Central memory CD4-positive, alpha-beta T cell (primary cell): ENCODE results near the gene DYNC1I1.

Experiments
- DNase-seq: peaks from one replicate; pipeline ENCODE4 v3.0.0; 2022

Gene DYNC1I1

DNA sequence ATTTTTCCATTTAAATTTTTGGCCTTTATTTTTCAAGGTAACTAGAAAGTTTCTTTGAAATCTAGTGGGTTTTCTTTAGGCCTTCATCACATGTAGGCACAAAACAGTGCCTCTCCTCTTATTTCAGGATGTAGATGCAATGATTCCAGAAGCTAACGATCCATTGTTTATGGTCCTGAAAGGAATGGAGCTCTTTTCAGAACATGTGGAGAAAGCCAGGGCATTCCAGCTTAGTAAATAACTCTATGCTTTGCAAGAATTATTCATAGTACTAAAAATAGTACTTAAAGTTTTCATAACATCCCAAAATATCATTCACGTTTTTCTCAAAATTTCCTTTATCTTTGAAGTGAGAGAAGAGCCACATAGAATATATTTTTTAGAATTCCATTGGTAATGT, 91.3 kb downstream of the DYNC1I1 start:
- no peak for DNase-seq

DNA sequence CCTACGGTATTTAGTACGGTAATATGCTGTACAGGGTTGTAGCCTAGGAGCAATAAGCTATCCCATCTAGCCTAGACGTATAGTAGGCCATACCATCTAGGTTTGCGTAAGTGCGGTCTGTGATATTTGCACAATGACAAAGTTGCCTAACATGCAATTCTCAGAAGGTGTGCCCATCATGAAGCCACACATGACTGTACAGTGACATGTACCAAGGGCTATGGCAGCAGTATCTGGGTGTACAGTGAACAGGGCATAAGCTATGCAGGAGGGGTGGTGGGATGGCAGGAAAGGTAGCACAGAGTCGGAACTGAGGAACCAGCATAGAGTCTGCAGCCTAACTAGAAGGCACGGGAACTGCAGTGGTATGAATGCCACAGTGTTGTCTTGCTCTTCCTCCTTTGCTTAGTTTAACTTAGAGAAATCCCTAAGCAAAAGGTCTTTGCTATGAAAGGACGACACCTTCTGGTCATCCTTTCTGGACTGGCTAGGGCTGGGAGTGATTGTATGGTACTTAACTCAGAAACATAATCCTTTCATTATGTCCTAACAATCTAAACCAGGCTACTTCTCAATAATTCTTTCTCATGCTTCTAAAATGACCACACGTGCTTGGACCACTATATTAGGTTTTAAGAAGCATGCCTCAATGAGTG, 93.5 kb downstream of the DYNC1I1 start:
- no peak for DNase-seq

DNA sequence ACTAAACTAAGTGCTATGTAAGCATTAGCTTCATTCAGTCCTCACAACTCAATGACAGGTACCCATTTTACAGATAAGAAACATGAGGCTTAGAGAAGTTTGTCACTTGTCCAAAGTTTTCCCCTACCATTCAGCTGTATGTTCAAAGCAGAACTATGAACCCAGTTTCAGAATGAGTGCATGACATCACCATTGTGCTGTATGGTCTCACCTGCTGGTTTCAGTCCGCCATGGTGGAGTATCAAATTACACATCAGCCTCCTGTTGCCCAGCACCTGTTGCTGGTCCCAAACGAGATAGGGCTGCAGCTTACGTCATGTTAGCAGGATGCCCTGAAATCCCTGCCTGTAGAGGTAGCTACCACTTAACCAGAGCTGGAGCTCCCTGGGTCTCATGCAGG, 95.0 kb downstream of the DYNC1I1 start:
- no peak for DNase-seq

DNA sequence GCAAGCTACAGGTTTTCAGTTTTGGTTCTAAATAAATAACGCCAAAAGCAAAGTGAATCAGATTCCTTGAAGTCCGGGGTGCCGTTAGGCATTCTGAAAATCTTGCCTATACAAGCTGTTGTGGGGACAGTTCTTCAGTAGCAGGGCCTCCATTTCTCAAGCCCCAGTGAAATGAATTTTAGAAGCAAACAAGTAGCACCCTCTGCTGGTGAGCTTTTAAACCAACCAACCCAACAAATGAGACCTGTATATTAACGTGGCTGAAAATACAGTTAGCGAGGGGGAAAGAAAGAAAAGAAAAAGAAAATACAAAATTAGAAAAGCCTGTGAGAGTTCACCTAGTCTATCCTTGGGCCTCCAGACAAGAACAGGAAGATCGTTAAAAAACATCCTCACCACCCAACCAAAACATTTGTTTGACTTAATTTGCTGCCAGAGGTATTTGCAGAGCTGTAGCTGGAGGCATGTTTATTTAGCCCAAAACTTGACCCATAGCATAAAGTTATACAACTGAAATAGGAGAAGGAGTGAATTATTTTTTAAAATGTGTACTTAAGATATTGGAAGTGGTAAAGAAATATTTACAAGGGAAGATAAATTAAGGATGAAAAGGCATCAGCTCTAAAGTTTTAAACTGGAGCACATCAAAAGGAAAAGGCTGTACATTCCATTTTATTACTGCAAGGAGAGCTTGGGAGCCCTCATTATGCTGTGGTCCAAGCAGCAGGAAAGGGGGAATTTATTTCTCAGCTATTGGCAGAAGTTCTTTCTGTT, 98.9 kb downstream of the DYNC1I1 start:
- DNase-seq = no peak

DNA sequence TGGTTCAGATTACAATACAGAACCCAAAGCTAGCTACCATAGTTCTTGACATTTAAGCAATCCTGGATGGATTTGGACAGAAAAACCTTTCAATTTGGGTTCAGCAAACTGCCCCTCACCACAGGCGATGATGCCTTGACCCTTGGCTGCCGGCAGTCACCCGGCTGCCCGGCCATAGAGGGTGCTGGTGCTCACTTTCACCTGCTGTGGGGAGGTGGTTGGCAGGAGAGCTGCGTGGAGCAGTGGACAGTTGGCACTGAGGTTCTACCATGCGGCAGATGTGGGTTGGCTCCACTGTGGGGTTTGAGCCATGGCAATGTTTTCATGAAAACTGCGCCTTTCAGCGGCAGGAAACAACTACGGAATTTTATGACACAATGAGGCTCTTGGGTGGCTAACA, 99.5 kb downstream of the DYNC1I1 start:
- DNase-seq = no peak

DNA sequence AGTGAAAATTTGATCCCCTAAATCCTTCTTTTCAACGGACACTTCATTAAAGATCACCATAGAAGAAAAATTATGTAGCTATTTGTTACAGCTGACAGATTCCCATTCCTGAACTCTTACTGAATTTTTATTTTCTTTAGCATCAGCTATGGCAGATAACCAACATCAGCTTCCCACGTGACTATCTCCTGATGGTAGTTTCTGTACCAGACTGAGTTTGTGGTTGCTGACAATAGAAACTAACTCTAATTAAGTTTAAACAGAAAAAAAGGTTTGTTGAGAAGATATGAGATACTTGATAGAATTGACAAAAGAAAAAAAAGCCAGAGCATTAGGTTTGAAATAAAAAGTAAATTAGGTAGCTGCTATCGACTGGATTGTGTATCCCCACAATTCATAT, 101.8 kb downstream of the DYNC1I1 start:
- no peak for DNase-seq

DNA sequence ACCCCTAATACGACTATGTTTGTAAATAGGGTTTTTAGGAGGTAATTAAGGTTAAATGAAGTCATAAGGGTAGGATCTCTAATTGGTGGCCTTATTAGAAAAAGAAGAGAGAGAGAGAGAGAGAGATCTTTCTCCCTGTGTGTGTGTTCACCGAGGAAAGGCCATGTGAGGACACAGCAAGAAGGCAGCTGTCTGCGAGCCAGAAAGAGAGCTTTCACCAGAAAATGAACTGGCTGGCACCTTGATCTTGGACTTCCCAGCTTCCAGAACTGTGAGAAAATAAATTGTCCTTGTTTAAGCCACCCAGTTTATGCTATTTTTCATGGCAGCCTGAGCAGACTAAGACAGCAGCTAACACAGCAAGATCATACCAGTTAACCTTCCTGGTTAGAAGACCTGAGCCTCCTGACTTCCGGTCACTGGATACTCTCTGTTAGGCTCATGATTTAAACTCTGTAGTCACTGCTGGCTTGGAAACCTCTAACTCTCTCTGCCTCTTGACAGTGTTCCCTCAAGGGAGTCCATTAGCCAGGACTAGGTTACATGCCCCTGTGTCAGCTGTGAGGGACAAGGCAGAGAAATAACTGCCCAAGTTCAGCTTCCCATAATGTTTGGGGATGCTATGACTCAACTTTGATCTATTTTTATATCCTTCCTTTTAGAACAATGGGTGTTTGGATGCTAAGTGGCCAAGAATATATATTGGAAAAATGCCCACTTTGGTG, 102.3 kb downstream of the DYNC1I1 start:
- DNase-seq = no peak

DNA sequence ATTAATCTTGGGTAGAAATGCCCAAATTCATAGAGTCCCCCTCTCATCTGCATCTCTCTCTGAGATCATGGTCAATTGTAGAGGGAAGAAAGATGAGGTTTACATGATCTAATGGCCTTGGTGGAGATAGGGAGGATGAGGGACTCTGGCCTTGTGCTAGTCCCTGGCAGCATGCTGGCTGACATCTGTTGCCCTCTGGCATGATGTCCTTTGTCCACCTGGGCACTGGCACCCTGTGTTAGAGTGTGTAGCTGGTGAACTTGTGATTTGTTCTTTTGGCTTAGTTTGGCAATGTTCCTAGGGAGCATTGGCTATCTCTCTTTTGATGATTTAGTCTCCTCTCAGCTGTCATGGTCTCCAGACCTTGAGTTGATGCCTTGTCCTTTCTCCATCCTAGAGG, 103.2 kb downstream of the DYNC1I1 start:
- DNase-seq = no peak

DNA sequence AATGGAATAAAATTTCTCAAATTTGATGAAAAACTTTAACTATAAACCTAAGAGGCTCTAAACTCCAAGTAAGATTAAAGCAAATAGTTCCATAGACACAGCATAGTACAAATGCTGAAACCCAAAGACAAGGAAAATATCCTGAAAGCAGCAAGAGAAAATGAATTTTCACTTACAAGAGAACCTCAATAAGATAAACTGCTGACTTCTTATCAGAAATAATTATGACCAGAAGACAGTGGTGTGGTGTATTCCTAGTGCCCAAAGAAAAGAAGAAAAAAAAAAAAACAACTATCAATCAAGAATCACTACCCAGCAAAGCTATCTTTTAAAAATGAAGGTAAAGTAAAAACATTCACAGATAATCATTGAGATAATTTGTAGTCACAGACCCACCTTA, 106.3 kb downstream of the DYNC1I1 start:
- DNase-seq = no peak

DNA sequence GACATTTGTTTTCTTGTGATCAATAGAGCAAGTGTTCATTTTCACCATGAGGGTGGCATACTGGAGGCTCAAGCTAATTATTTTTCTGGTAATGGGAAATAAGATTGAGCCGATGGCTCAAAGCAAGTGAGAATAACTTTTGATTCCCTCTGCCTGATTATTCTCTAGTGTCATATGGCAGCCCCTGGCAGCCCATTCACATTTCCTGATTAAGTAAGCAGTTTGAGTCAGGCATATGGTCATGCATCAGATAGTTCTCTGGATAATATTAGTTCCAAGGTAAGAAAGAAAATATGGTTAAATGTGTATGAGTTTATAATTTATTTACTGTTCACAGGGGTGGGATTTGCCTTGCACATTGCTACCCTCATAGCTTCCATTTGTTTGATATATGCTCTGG, 109.2 kb downstream of the DYNC1I1 start:
- no peak for DNase-seq

DNA sequence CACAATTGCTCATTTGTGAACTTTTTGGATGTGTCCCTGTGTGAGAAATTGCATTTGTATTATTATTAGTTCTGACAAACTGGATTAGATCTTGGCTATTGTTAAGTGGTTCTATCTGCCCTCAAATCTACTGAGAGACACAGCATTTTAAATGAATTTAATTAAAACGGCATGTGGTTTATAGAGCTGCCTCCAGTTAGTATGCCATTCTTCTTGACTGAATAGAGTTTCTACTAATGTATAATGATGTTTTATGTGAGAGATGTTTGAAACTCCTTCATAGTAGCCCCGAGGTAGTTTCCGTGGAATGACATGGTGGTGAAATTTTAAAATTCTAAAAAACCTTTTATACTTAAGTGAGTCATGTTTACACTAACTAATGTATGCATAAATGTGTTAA, 110.9 kb downstream of the DYNC1I1 start:
- DNase-seq = no peak

DNA sequence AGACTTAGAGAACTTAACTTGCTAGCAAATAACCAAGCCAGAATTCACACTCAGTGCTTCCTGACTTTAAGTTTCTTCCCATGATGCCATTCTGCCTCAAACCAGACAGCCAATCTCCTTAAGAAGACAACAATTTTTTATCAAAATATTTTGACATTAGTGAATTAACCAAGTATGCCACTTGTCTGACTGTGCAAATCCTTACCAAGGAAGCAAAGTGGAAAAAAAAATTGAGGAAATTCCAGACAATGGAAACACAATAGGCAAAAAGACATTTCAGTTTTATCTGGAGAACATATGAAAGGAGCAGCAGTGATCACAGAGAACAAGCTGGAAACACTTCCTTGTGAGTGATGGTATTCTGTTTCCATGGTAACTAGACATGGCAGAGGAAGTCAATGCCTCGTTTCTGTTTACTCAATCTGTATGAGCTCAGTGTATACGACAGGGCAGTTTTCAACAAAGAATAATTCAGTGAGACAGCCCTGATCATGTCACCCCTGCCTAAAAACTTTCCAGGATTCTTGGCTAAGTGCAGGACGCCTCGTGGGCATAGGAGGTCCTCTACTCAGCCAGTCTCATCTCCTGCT, 114.2 kb downstream of the DYNC1I1 start:
- DNase-seq = no peak

DNA sequence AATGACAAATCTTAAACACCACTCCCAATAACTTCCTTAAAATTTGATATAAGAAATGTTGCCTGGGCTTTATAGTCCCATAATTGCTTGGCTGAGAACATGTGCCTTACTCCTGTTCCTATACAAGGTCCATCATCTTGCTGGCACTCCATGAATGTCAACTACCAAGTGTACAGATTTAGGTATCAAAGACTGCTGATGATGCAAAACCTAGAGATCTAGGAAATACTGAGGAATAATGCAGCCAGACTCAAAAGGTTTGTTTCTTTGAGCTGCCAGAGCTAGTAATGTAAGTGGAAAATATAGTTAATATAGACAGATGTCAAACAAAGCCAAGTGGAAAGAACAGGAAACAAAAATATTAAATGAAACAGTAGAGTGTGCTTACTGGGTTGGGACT, 121.1 kb downstream of the DYNC1I1 start:
- no peak for DNase-seq

DNA sequence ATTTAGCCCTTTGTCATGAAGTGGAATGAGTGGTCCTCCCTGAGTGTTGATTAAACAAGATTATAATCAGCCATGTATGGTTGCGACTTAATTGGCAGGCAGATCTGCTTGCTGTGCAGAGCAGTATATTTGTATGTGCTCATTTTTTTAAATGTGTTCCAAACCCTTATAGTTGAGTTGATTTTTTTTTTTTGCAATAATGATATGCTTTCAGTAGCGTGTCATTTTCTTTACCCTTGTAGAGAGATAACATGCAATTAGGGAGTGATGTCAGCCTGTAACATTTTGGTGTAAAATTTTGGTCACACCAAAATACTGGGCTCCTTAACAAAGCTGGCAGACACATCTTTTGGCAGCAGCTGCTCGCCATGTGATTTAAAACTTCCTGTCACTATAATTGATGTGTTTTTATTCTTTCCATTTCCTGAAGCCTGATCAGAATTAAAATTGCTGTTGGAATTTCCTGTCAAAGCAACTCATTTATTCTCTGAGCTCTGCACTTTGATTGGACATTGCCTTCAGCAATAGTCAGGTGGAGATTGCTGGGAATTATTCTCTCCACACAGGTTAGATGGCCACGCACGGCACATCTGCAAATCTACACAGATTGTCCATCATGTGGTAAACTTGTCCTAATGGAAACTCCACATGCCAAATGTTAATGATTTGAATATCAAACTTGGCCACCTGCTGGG, 125.3 kb downstream of the DYNC1I1 start:
- no peak for DNase-seq

DNA sequence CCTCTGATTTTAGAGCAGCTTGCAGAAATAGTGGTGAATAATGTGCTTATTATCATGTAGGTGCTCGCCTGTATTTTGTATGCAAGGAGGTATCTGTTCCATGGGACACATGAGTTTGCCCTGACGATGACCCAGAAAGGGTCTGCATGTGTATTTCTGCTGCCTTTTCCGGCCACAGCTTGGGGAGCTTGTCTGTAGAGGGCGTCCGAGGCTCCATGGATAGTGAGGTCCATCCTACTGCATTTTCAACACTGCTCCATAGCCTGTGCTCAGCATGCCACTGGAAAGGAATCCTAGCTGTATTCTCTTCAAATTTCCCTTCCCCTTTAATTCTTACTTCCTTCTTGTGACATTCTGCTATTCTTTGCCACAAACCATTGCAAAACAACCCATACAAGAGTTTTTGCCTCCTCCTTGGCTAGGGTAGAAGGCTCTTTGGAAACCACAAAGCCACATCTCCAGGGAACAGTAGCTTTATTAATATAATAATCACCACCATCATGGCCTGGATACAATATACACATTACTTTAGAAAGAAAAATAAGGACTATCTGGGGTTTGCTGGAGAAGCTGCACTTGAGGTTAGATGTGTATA, 127.7 kb downstream of the DYNC1I1 start:
- no peak for DNase-seq

DNA sequence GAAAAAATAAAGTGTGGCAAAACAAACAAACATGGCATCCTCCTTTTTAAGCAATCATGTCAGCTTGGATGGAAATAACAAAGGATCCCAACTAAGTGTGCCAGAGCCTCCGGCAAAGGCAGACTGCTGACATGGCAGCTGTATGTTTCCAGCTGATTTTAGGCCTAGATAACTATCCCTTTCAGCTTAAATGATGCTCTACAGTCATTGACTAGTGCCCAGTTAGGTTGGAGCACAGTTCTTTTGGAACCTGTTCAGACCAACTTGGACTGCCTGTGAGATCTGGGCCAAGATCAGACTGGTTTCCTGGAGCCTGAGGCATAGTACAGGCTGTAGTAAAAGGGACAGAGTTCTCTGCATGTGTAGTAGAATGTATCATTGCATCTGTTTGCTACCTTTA, 128.7 kb downstream of the DYNC1I1 start:
- no peak for DNase-seq

DNA sequence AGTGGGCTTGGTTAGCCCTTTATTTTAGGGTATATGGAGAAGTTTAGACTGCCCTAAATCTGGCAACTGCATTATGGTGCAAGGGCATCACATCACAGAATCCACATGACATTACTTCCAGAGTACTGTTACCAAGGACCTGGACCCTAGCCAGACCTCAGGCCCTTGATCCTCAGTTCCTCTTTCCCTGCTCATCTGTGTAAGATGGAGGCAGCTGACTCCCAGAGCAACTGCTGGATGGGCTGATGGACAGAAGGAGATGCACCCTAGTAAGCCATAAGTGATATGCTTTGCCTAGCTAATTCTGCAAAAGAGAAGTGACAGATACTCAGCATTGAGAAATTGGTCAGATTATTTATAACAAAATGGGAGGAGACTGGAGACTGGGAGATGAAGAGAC, 131.7 kb downstream of the DYNC1I1 start:
- no peak for DNase-seq

DNA sequence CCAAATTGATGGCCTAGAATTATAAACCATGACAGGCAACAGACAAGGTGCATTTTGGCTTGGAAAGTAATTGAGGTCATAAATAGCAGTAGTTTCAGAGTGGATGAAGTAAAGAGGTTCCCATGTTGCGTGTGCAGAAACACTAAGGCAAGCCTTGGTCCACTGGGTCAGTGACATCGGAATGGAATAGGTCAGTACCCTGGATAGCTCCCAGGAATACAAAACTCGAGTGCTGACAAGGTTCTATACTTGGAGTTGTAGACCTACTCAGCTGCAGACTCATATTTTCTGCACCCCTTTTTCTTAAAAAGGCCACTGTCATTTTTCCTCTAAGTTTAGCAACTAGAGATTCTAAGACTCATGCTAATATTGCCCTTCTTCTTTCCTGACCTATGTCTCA, 132.8 kb downstream of the DYNC1I1 start:
- DNase-seq = no peak

DNA sequence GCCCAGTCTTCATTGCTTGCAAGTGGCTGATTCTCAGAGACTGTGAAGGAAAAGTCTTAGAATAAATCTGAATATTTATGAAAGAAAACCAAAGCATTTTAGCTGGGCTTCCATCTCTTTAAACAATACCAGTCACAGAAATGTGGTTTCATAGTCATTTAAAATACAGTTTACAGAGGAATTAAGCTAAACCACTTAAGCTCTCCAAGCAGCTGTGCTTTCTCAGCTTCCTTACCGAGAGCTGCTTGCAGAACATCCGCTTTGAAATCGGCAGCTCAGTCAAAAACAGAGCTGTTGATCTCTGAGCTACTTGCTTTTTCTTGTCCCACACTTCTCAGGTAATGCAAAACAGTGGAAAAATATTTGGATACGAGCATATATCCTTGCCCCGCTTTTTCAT, 134.5 kb downstream of the DYNC1I1 start:
- DNase-seq = no peak

DNA sequence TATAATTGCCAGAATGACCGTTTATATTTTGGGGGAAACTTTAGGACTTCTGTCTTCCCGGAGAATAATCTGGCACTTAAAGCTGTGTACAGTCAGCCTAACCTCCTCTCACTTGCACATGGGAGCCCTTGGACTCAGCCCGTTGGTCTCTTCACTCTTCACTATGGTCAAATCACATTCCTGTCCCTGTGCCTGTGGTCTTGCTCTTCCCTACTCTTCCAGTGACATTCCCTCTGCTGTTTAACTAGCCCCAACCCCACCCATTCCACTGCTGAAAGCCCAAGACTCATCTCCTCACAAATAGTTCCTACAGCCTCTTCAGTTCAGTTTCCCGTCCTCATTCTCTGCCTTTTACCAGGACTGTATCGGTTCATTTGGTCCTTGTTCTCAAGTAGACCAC, 135.0 kb downstream of the DYNC1I1 start:
- no peak for DNase-seq

DNA sequence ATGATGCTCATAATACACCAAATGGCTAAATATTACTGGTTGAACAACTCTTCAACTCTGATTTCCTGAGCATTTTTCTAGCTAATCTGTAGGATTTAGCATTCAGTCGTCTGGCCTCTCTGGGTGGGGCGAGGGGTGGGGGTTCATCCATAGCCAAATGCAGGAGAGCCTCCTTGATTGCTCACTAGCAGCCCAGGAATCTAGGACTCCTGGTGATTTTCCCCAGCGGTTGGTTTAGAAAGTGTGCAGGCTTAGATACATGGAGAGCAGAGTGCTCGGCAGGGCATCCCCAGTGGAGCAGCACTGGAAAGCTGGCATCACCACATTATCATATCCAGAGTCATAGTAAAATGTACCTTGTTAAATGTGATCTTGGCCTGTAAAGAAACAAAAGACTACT, 136.1 kb downstream of the DYNC1I1 start:
- DNase-seq = no peak

DNA sequence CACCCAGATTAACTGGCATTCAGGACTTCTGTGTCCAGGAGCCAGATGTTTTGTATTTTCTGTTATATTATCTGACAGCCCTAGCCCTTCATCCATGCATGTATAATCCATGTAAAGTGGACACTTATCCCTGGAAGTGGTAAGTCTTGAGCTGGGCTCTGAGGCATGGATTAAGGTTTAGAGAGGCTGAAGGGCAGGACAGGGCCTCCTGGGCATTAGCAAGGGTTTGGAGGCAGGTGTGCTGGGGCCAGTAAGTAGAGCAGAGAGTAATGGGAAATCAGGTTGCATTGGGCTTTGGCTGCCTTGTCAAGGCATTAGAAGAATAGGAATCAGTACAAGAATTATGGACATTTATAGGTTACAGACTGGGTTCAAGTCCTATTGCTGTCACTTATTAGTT, 138.0 kb downstream of the DYNC1I1 start:
- no peak for DNase-seq

DNA sequence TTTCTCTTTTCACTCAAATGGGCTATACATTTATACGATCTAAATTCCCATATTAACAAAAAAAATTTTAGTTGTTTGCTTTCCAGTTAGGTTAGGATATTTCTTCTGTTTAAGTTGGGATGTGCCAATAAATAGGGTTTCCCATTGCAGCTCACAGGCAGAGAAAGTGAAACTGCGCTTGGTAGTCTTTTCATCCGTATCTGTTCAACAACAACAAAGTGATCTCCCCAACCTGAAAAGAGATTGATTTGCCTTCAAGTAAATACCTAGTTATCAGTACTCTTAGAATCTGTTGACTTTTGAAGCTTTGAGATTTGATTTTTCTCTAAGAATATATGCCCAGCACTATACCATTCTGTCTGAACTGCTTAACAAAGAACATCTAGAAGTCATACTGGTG, 143.4 kb downstream of the DYNC1I1 start:
- DNase-seq = no peak
